ENCODE measurements around the gene ABT1. TPM values are rescaled to one million over a fixed set of nuclear protein-coding genes. Genes with fewer than 3 reads are reported as not detected.
"Not testable (repeated sequence)": the region's sequence is repeated elsewhere in the genome, so short reads cannot be mapped to it uniquely, and the experiment has no call there.

ABT1 gene
- total RNA-seq (1 to 10 TPM; 8.9 to 9.5 (median 9.3) TPM), polyA plus RNA-seq (9.2 TPM)
- long read RNA-seq, donor 1, transcript ABT1-201 (3 exons, 2,949 nt) = major isoform, 26 of 27 reads
- long read RNA-seq, donor 1, partial matches to known transcripts = 0 of 27 reads
- long read RNA-seq, donor 1, other reads (novel, unspliced or antisense) = 1 of 27 reads
- long read RNA-seq, donor 2, transcript ABT1-201 (3 exons, 2,949 nt) = major isoform, 14 of 15 reads
- long read RNA-seq, donor 2, partial matches to known transcripts = 0 of 15 reads
- long read RNA-seq, donor 2, other reads (novel, unspliced or antisense) = 1 of 15 reads
- long read RNA-seq, donor 3, transcript ABT1-201 (3 exons, 2,949 nt) = major isoform, 72 of 78 reads
- long read RNA-seq, donor 3, partial matches to known transcripts = 3 of 78 reads
- long read RNA-seq, donor 3, other reads (novel, unspliced or antisense) = 3 of 78 reads
- long read RNA-seq, donor 4, transcript ABT1-201 (3 exons, 2,949 nt) = major isoform, 12 of 14 reads
- long read RNA-seq, donor 4, partial matches to known transcripts = 0 of 14 reads
- long read RNA-seq, donor 4, other reads (novel, unspliced or antisense) = 2 of 14 reads

DNA sequence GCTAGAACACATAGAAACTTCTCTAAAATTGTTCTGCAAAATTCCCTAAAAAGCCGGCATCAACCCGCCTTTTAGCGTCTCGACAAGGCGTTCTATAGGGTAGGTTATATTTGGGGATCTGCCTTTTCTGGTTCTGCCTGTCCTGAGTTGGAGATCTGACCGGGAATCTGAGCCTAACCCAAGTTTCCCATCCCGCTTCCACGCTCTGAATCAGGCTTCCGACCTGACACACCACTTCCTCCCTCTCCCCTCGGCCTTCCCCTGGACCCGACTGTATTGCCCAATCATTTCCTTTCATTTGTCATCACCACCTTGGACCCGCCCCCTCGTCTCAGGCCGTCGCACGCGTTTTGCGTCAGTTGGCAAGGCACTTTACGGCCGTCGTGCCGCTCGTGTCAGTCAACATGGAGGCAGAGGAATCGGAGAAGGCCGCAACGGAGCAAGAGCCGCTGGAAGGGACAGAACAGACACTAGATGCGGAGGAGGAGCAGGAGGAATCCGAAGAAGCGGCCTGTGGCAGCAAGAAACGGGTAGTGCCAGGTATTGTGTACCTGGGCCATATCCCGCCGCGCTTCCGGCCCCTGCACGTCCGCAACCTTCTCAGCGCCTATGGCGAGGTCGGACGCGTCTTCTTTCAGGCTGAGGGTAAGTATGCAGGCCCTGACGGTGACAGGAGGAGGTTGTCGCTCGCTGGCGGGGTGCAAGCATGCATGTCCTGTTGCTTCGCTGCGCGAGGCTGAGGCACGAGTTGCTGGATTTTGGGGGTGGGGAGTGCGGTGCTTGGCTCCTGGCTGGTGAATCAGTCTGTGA lies at the start of gene ABT1:
ABT1 (plus strand) TSS at position 375 of the 810 bp plus-strand sequence; CDS start at position 405, 30 bp downstream.
- intact Hi-C loops (cut with DNase I) = loop anchor here (5.0 to 10.0 kb wide), 3 partner anchors 252 to 572 kb away; a partner anchor contains a TSS

GRCh38 chr6:26547363-26547762 lies 49.4 kb upstream of the ABT1 start:
- intact Hi-C loops (cut with DNase I); H3K27me3 ChIP-seq (ENCODE audit: control insufficient read depth, insufficient read depth); H3K27ac ChIP-seq (ENCODE audit: low read length); ATAC-seq; H3K4me1 ChIP-seq (ENCODE audit: control insufficient read depth, insufficient read depth, low read length); H3K9me3 ChIP-seq (ENCODE audit: control insufficient read depth, low read length); DNase-seq; H3K4me3 ChIP-seq (ENCODE audit: low read length): not testable (repeated sequence)
- 94% methylated on average over 18 of the region's 18 CpGs for WGBS

More for the DNA sequence above, at the start of gene ABT1:
- H3K4me3 ChIP-seq (ENCODE audit: low read length) = peak within 1 kb of the TSS; percentile 67
- peak; percentile 97 to 98 for ATAC-seq
- peak within 1 kb of the TSS; percentile 68 for H3K27ac ChIP-seq (ENCODE audit: low read length)
- under 1% methylated on average over 51 of the region's 51 CpGs for WGBS
- H3K27me3 ChIP-seq (ENCODE audit: control insufficient read depth, insufficient read depth) = no peaks in the 10 kb centered on the region
- peaks cover 2% of the 10 kb centered on the region for H3K4me1 ChIP-seq (ENCODE audit: control insufficient read depth, insufficient read depth, low read length)
- DNase-seq = peak; percentile 98 to 99 (median 99)
- H3K9me3 ChIP-seq (ENCODE audit: control insufficient read depth, low read length) = no peaks in the 10 kb centered on the region

DNA sequence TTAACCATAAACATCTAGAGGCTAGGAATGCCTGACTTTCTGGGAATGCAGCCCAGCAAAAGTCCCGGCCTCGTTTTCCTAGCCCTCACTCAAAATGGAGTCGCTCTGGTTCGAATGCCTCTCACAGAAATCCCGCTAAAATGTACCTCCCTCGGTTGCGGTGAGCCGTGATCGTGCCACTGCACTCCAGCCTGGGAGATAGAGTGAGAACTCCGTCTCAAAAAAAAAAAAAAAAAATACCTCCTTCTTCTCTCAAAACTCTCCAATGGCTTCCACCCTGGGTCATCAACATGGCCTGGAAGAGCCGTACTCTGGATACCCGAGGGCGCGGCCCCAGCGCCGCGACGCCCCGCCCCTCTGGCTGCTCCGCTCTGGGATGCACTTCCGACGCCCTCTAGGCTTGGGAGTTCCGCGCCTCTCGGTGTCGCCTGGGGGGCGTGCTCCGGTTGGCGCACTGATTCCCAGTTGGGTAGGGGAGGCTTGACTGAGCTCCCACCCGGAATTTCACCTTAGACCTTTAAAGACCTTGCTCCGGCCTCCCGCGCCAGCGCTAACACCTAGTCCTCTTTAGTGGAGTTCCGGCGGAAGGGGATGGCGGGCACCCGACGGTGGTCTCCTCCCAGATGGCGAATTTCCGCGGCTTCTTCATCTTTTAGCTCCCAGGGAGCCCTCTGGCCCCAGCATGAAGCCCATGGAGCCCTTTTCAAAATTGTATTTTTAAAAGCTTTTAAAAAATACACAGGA lies 46.3 kb upstream of the ABT1 start:
- no peak overlapping the region for H3K27ac ChIP-seq (ENCODE audit: low read length)
- H3K9me3 ChIP-seq (ENCODE audit: control insufficient read depth, low read length) = no peaks in the 10 kb centered on the region
- H3K4me3 ChIP-seq (ENCODE audit: low read length) = peak overlapping the region; percentile 49
- H3K4me1 ChIP-seq (ENCODE audit: control insufficient read depth, insufficient read depth, low read length) = no peaks in the 10 kb centered on the region
- DNase-seq (peak; percentile 74 to 87 (median 85)), ATAC-seq (peak; percentile 71 to 73)
- intact Hi-C loops (cut with DNase I) = loop anchor here in 1 of 4 donors (10.0 kb wide), 1 partner anchor 236 kb away; no protein-coding TSS in a partner anchor
- no peaks in the 10 kb centered on the region for H3K27me3 ChIP-seq (ENCODE audit: control insufficient read depth, insufficient read depth)
- WGBS = 7% methylated on average over 42 of the region's 42 CpGs

DNA sequence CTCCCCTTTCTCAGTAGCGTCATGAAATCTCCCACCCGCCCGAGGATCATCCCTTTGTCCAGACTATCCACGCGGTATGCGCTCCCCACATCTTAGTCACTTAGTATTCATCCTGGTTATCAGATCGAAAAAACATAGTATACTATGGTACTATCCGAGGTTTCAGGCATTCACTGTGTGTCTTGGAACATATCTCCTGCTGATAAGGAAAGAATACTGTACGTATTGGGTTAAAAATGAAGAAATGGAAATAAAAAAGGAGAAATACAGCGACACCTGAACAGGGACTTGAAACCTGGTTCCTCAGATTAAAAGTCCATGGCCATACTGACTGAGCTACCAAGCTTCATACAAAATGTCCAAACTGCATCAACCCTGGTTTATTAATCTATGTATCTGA lies 44.5 kb upstream of the ABT1 start:
- intact Hi-C loops (cut with DNase I) = loop anchor here in 1 of 4 donors (10.0 kb wide), 1 partner anchor 237 kb away; no protein-coding TSS in a partner anchor
- Histone ChIP-seq H3K9me3 (ENCODE audit: control insufficient read depth, low read length) (no peaks in the 10 kb centered on the region), H3K4me3 (ENCODE audit: low read length) (no peak overlapping the region), H3K27me3 (ENCODE audit: control insufficient read depth, insufficient read depth) (no peaks in the 10 kb centered on the region), H3K4me1 (ENCODE audit: control insufficient read depth, insufficient read depth, low read length) (no peaks in the 10 kb centered on the region), H3K27ac (ENCODE audit: low read length) (no peak overlapping the region)
- DNase-seq (no peak), ATAC-seq (no peak)
- 86% methylated on average over 10 of the region's 10 CpGs for WGBS

DNA sequence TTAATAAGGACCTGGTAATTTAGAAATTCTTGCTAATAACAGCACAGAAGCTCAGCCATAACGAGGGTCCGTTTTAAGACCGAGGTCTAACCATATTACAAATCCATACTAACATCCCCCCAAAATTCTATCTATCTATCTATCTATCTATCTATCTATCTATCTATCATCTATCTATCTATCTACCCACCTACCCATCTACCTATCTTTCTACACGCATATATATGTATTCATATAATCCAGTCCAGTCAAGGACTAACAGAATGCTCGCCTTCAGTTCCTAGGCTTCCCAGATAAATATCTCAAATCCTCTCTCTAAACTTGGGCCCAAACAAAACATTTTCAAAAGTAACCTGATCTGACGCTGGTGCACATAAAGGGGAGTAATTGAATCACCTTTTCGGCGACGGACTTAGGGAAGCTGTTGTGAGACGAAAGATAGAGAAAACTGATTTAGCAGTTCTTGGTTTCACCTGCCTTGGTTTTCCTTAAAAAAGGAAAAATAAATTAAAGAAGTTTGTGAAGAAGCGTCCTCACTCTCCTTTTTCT lies 44.0 kb upstream of the ABT1 start:
- H3K4me3 ChIP-seq (ENCODE audit: low read length) = peak overlapping the region; percentile 79
- no peaks in the 10 kb centered on the region for H3K4me1 ChIP-seq (ENCODE audit: control insufficient read depth, insufficient read depth, low read length)
- no peaks in the 10 kb centered on the region for H3K27me3 ChIP-seq (ENCODE audit: control insufficient read depth, insufficient read depth)
- ATAC-seq (no peak), DNase-seq (no peak)
- 58% methylated on average over 11 of the region's 11 CpGs for WGBS
- H3K27ac ChIP-seq (ENCODE audit: low read length) = no peak overlapping the region
- H3K9me3 ChIP-seq (ENCODE audit: control insufficient read depth, low read length) = no peaks in the 10 kb centered on the region
- intact Hi-C loops (cut with DNase I) = loop anchor here in 1 of 4 donors (10.0 kb wide), 1 partner anchor 238 kb away; no protein-coding TSS in a partner anchor

DNA sequence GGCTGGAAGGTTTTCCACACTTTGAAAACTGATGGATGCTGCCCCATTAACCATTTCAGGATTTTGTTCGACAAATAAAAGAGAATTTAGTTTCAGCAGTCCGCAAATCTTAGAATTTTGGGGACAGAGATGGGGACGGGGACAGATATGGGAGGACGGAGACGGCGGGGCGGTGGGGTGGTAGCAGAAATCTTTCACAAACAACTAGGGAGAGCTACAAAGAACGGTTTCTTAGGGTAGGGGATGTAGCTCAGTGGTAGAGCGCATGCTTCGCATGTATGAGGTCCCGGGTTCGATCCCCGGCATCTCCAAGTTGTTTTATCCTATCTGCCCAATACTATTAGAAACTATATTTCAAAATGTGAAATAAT lies 43.5 kb upstream of the ABT1 start:
- Histone ChIP-seq H3K27ac (ENCODE audit: low read length) (no peak overlapping the region), H3K9me3 (ENCODE audit: control insufficient read depth, low read length) (no peaks in the 10 kb centered on the region), H3K4me1 (ENCODE audit: control insufficient read depth, insufficient read depth, low read length) (no peaks in the 10 kb centered on the region), H3K4me3 (ENCODE audit: low read length) (peak overlapping the region; percentile 79), H3K27me3 (ENCODE audit: control insufficient read depth, insufficient read depth) (no peaks in the 10 kb centered on the region)
- ATAC-seq (peak; percentile 80 to 87), DNase-seq (peak; percentile 65 to 84 (median 80))
- under 1% methylated on average over 13 of the region's 13 CpGs for WGBS
- intact Hi-C loops (cut with DNase I) = loop anchor here in 1 of 4 donors (10.0 kb wide), 1 partner anchor 238 kb away; no protein-coding TSS in a partner anchor

- intact Hi-C loops (cut with DNase I) = loop anchor here in 1 of 4 donors (10.0 kb wide), 1 partner anchor 239 kb away; no protein-coding TSS in a partner anchor
- peak; percentile 88 to 90 for ATAC-seq
- H3K4me1 ChIP-seq (ENCODE audit: control insufficient read depth, insufficient read depth, low read length) = no peaks in the 10 kb centered on the region
- no peaks in the 10 kb centered on the region for H3K27me3 ChIP-seq (ENCODE audit: control insufficient read depth, insufficient read depth)
- peak overlapping the region; percentile 79 for H3K4me3 ChIP-seq (ENCODE audit: low read length)
- peak; percentile 75 to 90 (median 87) for DNase-seq
- under 1% methylated on average over 19 of the region's 19 CpGs for WGBS
- no peaks in the 10 kb centered on the region for H3K9me3 ChIP-seq (ENCODE audit: control insufficient read depth, low read length)
- H3K27ac ChIP-seq (ENCODE audit: low read length) = peak overlapping the region; percentile 79
These were observed 42.9 kb upstream of the ABT1 start for GRCh38 chr6:26553635-26554446.

DNA sequence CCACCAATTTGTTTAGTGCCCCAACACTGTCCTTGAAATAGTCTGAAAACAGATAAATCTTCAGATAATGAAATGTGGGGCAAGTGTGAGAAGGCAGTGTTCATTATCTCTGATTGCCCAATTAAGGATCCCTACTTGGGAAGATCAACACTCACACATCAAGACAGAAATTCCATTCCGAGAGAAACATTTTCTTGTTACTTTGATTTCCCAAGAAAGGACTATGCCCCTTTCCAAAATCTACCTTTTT lies 42.4 kb upstream of the ABT1 start:
- 15% methylated on average over 1 of the region's 1 CpG for WGBS
- H3K4me3 ChIP-seq (ENCODE audit: low read length) = peak overlapping the region; percentile 79
- no peak for ATAC-seq
- H3K4me1 ChIP-seq (ENCODE audit: control insufficient read depth, insufficient read depth, low read length) = no peaks in the 10 kb centered on the region
- intact Hi-C loops (cut with DNase I) = loop anchor here in 1 of 4 donors (10.0 kb wide), 1 partner anchor 240 kb away; no protein-coding TSS in a partner anchor
- H3K27ac ChIP-seq (ENCODE audit: low read length) = no peak overlapping the region
- H3K27me3 ChIP-seq (ENCODE audit: control insufficient read depth, insufficient read depth) = no peaks in the 10 kb centered on the region
- no peak for DNase-seq
- H3K9me3 ChIP-seq (ENCODE audit: control insufficient read depth, low read length) = no peaks in the 10 kb centered on the region

GRCh38 chr6:26554697-26555504 lies 41.9 kb upstream of the ABT1 start:
- ATAC-seq (peak in 1 of 2 donors; percentile 26), DNase-seq (peak in 2 of 3 donors; percentile 55 to 68)
- 10% methylated on average over 27 of the region's 27 CpGs for WGBS

More at GRCh38 chr6:26554697-26555504, 41.9 kb upstream of the ABT1 start:
- Histone ChIP-seq H3K4me1 (ENCODE audit: control insufficient read depth, insufficient read depth, low read length) (no peaks in the 10 kb centered on the region), H3K4me3 (ENCODE audit: low read length) (peak overlapping the region; percentile 79), H3K9me3 (ENCODE audit: control insufficient read depth, low read length) (no peaks in the 10 kb centered on the region), H3K27me3 (ENCODE audit: control insufficient read depth, insufficient read depth) (no peaks in the 10 kb centered on the region), H3K27ac (ENCODE audit: low read length) (peak overlapping the region; percentile 51)
- intact Hi-C loops (cut with DNase I) = loop anchor here in 1 of 4 donors (10.0 kb wide), 1 partner anchor 240 kb away; no protein-coding TSS in a partner anchor

All from right cardiac atrium (tissue), 5 donors.